ENCODE results near the gene ENPP6. TPM values are rescaled to one million over a fixed set of nuclear protein-coding genes. Genes with fewer than 3 reads are reported as not detected.

Gene ENPP6
- total RNA-seq (2021) (not detected in 2 replicates), Bru-seq, nascent RNA (percentile 5 among the genes with signal in this experiment), BruChase-seq, experiment 1, labeled RNA remaining after a 2-hour chase (percentile 4 among the genes with signal in this experiment), BruChase-seq, experiment 2, labeled RNA remaining after a 6-hour chase (percentile 7 among the genes with signal in this experiment)
- long read RNA-seq, result 0 reads

GRCh38 chr4:184217634-184218033, at the start of gene ENPP6:
Gene ENPP6 (minus strand): TSS chr4:184217873. CDS start chr4:184217819, 54 bp downstream.
- ChIA-PET POLR2A (ENCODE audit: low non-redundant PET) (no interaction called here), CTCF (no interaction called here)

GRCh38 chr4:184267206-184267608, 49.5 kb upstream of the ENPP6 start:
- BruUV-seq (replicated peaks), result no TSS peak
- peak overlapping the region; percentile 86 for H3K27ac ChIP-seq (ENCODE audit: low read depth, low read length, poor library complexity, severe bottlenecking)
- POLR2A ChIA-PET (ENCODE audit: low non-redundant PET), result no interaction called here

More at GRCh38 chr4:184217634-184218033, at the start of gene ENPP6:
- Histone ChIP-seq H3K4me3 (ENCODE audit: low read depth, low read length, poor library complexity, severe bottlenecking) (no peak within 1 kb of the TSS), H3K36me3 (ENCODE audit: insufficient read depth, low read length, poor library complexity, severe bottlenecking) (no peaks in the 10 kb centered on the region), H3K4me1 (ENCODE audit: insufficient read depth, low read length, poor library complexity, severe bottlenecking) (no peaks in the 10 kb centered on the region), H3K9me3 (ENCODE audit: low read depth, low read length, poor library complexity, severe bottlenecking) (no peaks in the 10 kb centered on the region), H3K27me3 (replicated peaks; ENCODE audit: insufficient read depth, low read depth, low read length, poor library complexity) (peaks cover 9% of the 10 kb centered on the region), H3K27ac (ENCODE audit: low read depth, low read length, poor library complexity, severe bottlenecking) (no peak within 1 kb of the TSS)
- intact Hi-C loops (cut with micrococcal nuclease; ENCODE audit: unreplicated experiment), result no loop called here
- BruUV-seq (replicated peaks), result no TSS peak
- no peak for TF ChIP-seq CTCF (conservative IDR thresholded peaks at IDR 0.05; ENCODE audit: low read depth, low read length)
- TF ChIP-seq EZH2 (IDR thresholded peaks at IDR 0.05; ENCODE audit: borderline replicate concordance, low read depth, low read length, poor library complexity, severe bottlenecking), result no peak
- DNase-seq (ENCODE audit: low spot score), result no peak

More at GRCh38 chr4:184267206-184267608, 49.5 kb upstream of the ENPP6 start:
- Histone ChIP-seq H3K36me3 (ENCODE audit: insufficient read depth, low read length, poor library complexity, severe bottlenecking) (no peaks in the 10 kb centered on the region), H3K27me3 (replicated peaks; ENCODE audit: insufficient read depth, low read depth, low read length, poor library complexity) (no peaks in the 10 kb centered on the region), H3K4me3 (ENCODE audit: low read depth, low read length, poor library complexity, severe bottlenecking) (peak overlapping the region; percentile 48), H3K9me3 (ENCODE audit: low read depth, low read length, poor library complexity, severe bottlenecking) (no peaks in the 10 kb centered on the region), H3K4me1 (ENCODE audit: insufficient read depth, low read length, poor library complexity, severe bottlenecking) (peaks cover 25% of the 10 kb centered on the region)
- CTCF ChIA-PET, result no interaction called here
- intact Hi-C loops (cut with micrococcal nuclease; ENCODE audit: unreplicated experiment), result loop anchor here (1.0 to 10.0 kb wide), 6 partner anchors 90 to 868 kb away; partner anchors contain the start of genes CENPU and IRF2
- peak; percentile 20 for DNase-seq (ENCODE audit: low spot score)
- no peak for TF ChIP-seq EZH2 (IDR thresholded peaks at IDR 0.05; ENCODE audit: borderline replicate concordance, low read depth, low read length, poor library complexity, severe bottlenecking)
- no peak for TF ChIP-seq CTCF (conservative IDR thresholded peaks at IDR 0.05; ENCODE audit: low read depth, low read length)
